Mesenchymal stem cell (in vitro differentiated cells and primary cell): ENCODE measurements around the gene GSTO2.

Source experiments
- DNase-seq: peaks from one replicate; pipeline ENCODE4 v3.0.0-alpha.2; 2013
- H2AFZ ChIP-seq: one replicate; pipeline ENCODE4 v1.6.1; 2013; ENCODE audit warnings: low read depth, mild to moderate bottlenecking, control low read depth, inconsistent platforms, low read length, moderate library complexity
- H2AK5ac ChIP-seq: 2 replicates; pipeline ENCODE4 v1.6.1; 2013; ENCODE audit warnings: low read length, moderate library complexity, mild to moderate bottlenecking, inconsistent platforms; ENCODE audit not compliant: severe bottlenecking
- H2BK120ac ChIP-seq: one replicate; pipeline ENCODE4 v1.6.1; 2013; ENCODE audit warnings: low read depth, mild to moderate bottlenecking, inconsistent platforms, low read length, moderate library complexity
- H2BK12ac ChIP-seq, 2 experiments: one replicate each; pipeline ENCODE4 v1.6.1; 2013; ENCODE audit warnings: inconsistent platforms in 2 of 2, low read length in 2 of 2, mild to moderate bottlenecking in 2 of 2, moderate library complexity in 2 of 2, control low read depth in 1 of 2
- H2BK15ac ChIP-seq: one replicate; pipeline ENCODE4 v1.6.1; 2013; ENCODE audit warnings: mild to moderate bottlenecking, low read depth, inconsistent platforms; ENCODE audit not compliant: poor library complexity, severe bottlenecking
- H2BK5ac ChIP-seq: 2 replicates; pipeline ENCODE4 v1.6.1; 2013; ENCODE audit warnings: low read depth, mild to moderate bottlenecking, low read length, control low read depth, inconsistent platforms; ENCODE audit not compliant: poor library complexity, severe bottlenecking
- H3K14ac ChIP-seq, 2 experiments: one replicate each; pipeline ENCODE4 v1.6.1; 2013; ENCODE audit warnings: inconsistent platforms in 2 of 2, low read length in 2 of 2, control low read depth in 1 of 2, mild to moderate bottlenecking in 1 of 2, moderate library complexity in 1 of 2
- H3K18ac ChIP-seq, 2 experiments: one replicate each; pipeline ENCODE4 v1.6.1; 2013; ENCODE audit warnings: inconsistent platforms in 2 of 2, low read length in 2 of 2, control low read depth in 1 of 2, low read depth in 1 of 2, mild to moderate bottlenecking in 1 of 2
- H3K23ac ChIP-seq, 2 experiments: one replicate each; pipeline ENCODE4 v1.6.1; 2013; ENCODE audit warnings: inconsistent platforms in 2 of 2, low read length in 2 of 2, mild to moderate bottlenecking in 2 of 2, moderate library complexity in 2 of 2, control low read depth in 1 of 2
- H3K27ac ChIP-seq: 2 replicates; pipeline ENCODE4 v1.5.1; 2013; ENCODE audit warnings: mild to moderate bottlenecking, moderate library complexity, low read length, control low read depth, inconsistent platforms; ENCODE audit not compliant: poor library complexity, severe bottlenecking
- H3K27me3 ChIP-seq, 2 experiments: 2 replicates each; pipeline versions ENCODE4 v1.6.1 to v1.7.0; 2013; ENCODE audit warnings: low read length in 2 of 2, mild to moderate bottlenecking in 2 of 2, moderate library complexity in 2 of 2, control low read depth in 1 of 2, inconsistent platforms in 1 of 2; ENCODE audit not compliant: control insufficient read depth in 1 of 2, insufficient read depth in 1 of 2
- H3K36me3 ChIP-seq, 2 experiments: 2 replicates each; pipeline versions ENCODE4 v1.6.1 to v1.7.0; 2013; ENCODE audit warnings: low read length in 2 of 2, control low read depth in 1 of 2, inconsistent platforms in 1 of 2, low read depth in 1 of 2, mild to moderate bottlenecking in 1 of 2; ENCODE audit not compliant: insufficient read depth in 2 of 2, control insufficient read depth in 1 of 2
- H3K4ac ChIP-seq, 2 experiments: one replicate each; pipeline ENCODE4 v1.6.1; 2013; ENCODE audit warnings: inconsistent platforms in 2 of 2, low read length in 2 of 2, mild to moderate bottlenecking in 2 of 2, moderate library complexity in 2 of 2, control low read depth in 1 of 2, low read depth in 1 of 2
- H3K4me1 ChIP-seq: 2 replicates; pipeline ENCODE4 v1.6.1; 2013; ENCODE audit warnings: low read depth, low read length, control low read depth; ENCODE audit not compliant: control insufficient read depth, insufficient read depth
- H3K4me2 ChIP-seq: 2 replicates; pipeline ENCODE4 v1.6.1; 2013; ENCODE audit warnings: low read length, mild to moderate bottlenecking, inconsistent platforms; ENCODE audit not compliant: poor library complexity, severe bottlenecking
- H3K4me3 ChIP-seq, 2 experiments: 2 replicates each; pipeline versions ENCODE4 v1.5.1 to v1.7.0; 2013; ENCODE audit warnings: low read length in 2 of 2, mild to moderate bottlenecking in 2 of 2, control low read depth in 1 of 2, low read depth in 1 of 2; ENCODE audit not compliant: insufficient read depth in 1 of 2
- H3K79me1 ChIP-seq: replicated peaks from 2 replicates; pipeline ENCODE4 v1.6.1; 2013; ENCODE audit warnings: mild to moderate bottlenecking, control low read depth, low read length, inconsistent platforms; ENCODE audit not compliant: poor library complexity, severe bottlenecking
- H3K9ac ChIP-seq: 2 replicates; pipeline ENCODE4 v1.7.0; 2013; ENCODE audit warnings: mild to moderate bottlenecking, low read length, moderate library complexity
- H3K9me3 ChIP-seq: 2 replicates; pipeline ENCODE4 v1.7.0; 2013; ENCODE audit warnings: mild to moderate bottlenecking, low read length; ENCODE audit not compliant: control insufficient read depth
- H4K8ac ChIP-seq: one replicate; pipeline ENCODE4 v1.6.1; 2013; ENCODE audit warnings: inconsistent platforms, mild to moderate bottlenecking, low read length, moderate library complexity
- H4K91ac ChIP-seq: one replicate; pipeline ENCODE4 v1.6.1; 2013; ENCODE audit warnings: mild to moderate bottlenecking, low read length, inconsistent platforms
- WGBS: methylation state at CpG from one replicate; pipeline ENCODE4 v1.1.7; 2013; ENCODE audit warnings: mixed read lengths; 5-methylcytosine and 5-hydroxymethylcytosine counted together

Gene GSTO2

GRCh38 chr10:104333728-104334373, 64.9 kb downstream of the GSTO2 start:
- Histone ChIP-seq H3K14ac (no peak overlapping the region), H3K18ac (no peak overlapping the region), H3K36me3 (peaks cover 10 to 35% of the 10 kb centered on the region in 2 experiments), H3K79me1 (no peaks in the 10 kb centered on the region), H3K27ac (peak overlapping the region; percentile 9), H2AFZ (no peak overlapping the region), H3K4me1 (peaks cover 47% of the 10 kb centered on the region), H3K4me3 (no peak overlapping the region), H2BK5ac (no peak overlapping the region), H2BK15ac (no peak overlapping the region), H2BK12ac (no peak overlapping the region), H2BK120ac (no peak overlapping the region), H3K27me3 (no peaks in the 10 kb centered on the region), H3K9me3 (no peaks in the 10 kb centered on the region), H4K8ac (peak overlapping the region; percentile 59), H2AK5ac (peak overlapping the region; percentile 27), H4K91ac (peak overlapping the region; percentile 43), H3K4me2 (no peak overlapping the region), H3K9ac (no peak overlapping the region), H3K23ac (peak overlapping the region in 1 of 2 experiments; percentile 78), H3K4ac (peak overlapping the region in 1 of 2 experiments; percentile 35)
- DNase-seq = no peak
- WGBS = 91% methylated on average over 15 of the region's 15 CpGs

GRCh38 chr10:104334561-104334960, 65.6 kb downstream of the GSTO2 start:
- Histone ChIP-seq H3K4me3 (no peak overlapping the region), H3K9ac (no peak overlapping the region), H2AFZ (no peak overlapping the region), H3K79me1 (no peaks in the 10 kb centered on the region), H3K4ac (no peak overlapping the region), H3K23ac (no peak overlapping the region), H3K36me3 (peaks cover 10 to 35% of the 10 kb centered on the region in 2 experiments), H2BK15ac (no peak overlapping the region), H4K91ac (no peak overlapping the region), H3K4me1 (peaks cover 44% of the 10 kb centered on the region), H2BK5ac (no peak overlapping the region), H3K9me3 (no peaks in the 10 kb centered on the region), H2BK120ac (no peak overlapping the region), H3K27ac (no peak overlapping the region), H4K8ac (no peak overlapping the region), H3K4me2 (no peak overlapping the region), H3K18ac (peak overlapping the region in 1 of 2 experiments; percentile 9), H3K14ac (no peak overlapping the region), H2BK12ac (no peak overlapping the region), H2AK5ac (no peak overlapping the region), H3K27me3 (no peaks in the 10 kb centered on the region)
- over 99% methylated on average over 6 of the region's 6 CpGs for WGBS
- no peak for DNase-seq

GRCh38 chr10:104334965-104335650, 66.1 kb downstream of the GSTO2 start:
- Histone ChIP-seq H2BK120ac (no peak overlapping the region), H3K27ac (no peak overlapping the region), H3K79me1 (no peaks in the 10 kb centered on the region), H3K4me1 (peaks cover 42% of the 10 kb centered on the region), H3K4me3 (peak overlapping the region in 1 of 2 experiments; percentile 76), H3K14ac (no peak overlapping the region), H2AFZ (no peak overlapping the region), H3K18ac (peak overlapping the region in 1 of 2 experiments; percentile 17), H4K8ac (peak overlapping the region; percentile 39), H3K27me3 (no peaks in the 10 kb centered on the region), H3K9ac (peak overlapping the region; percentile 99), H3K4ac (no peak overlapping the region), H2BK15ac (peak overlapping the region; percentile 32), H3K23ac (no peak overlapping the region), H3K36me3 (peaks cover 10 to 35% of the 10 kb centered on the region in 2 experiments), H2AK5ac (peak overlapping the region; percentile 27), H2BK12ac (no peak overlapping the region), H2BK5ac (no peak overlapping the region), H3K9me3 (no peaks in the 10 kb centered on the region), H4K91ac (peak overlapping the region; percentile 53), H3K4me2 (no peak overlapping the region)
- 95% methylated on average over 13 of the region's 13 CpGs for WGBS
- no peak for DNase-seq

- Histone ChIP-seq H2BK12ac (no peak overlapping the region), H3K9ac (peak overlapping the region; percentile 99), H3K4ac (peak overlapping the region in 1 of 2 experiments; percentile 74), H3K4me3 (peak overlapping the region in 1 of 2 experiments; percentile 95), H4K8ac (peak overlapping the region; percentile 8), H2BK5ac (no peak overlapping the region), H4K91ac (no peak overlapping the region), H3K4me2 (peak overlapping the region; percentile 79), H3K14ac (no peak overlapping the region), H3K36me3 (peaks cover 10 to 35% of the 10 kb centered on the region in 2 experiments), H3K27ac (peak overlapping the region; percentile 83), H3K4me1 (peaks cover 32% of the 10 kb centered on the region), H3K79me1 (no peaks in the 10 kb centered on the region), H2BK15ac (no peak overlapping the region), H2BK120ac (no peak overlapping the region), H3K23ac (no peak overlapping the region), H2AFZ (no peak overlapping the region), H3K18ac (peak overlapping the region in 1 of 2 experiments; percentile 13), H3K27me3 (no peaks in the 10 kb centered on the region), H3K9me3 (no peaks in the 10 kb centered on the region), H2AK5ac (no peak overlapping the region)
- peak; percentile 88 for DNase-seq
- 10% methylated on average over 11 of the region's 12 CpGs for WGBS
Observed at GRCh38 chr10:104336821-104337467, 68.0 kb downstream of the GSTO2 start.
